IMR-90 (cell line): Measurements from ENCODE around the gene SCYGR1. TPM values are rescaled to one million over a fixed set of nuclear protein-coding genes. Genes with fewer than 3 reads are reported as not detected.

Experiments used
- ATAC-seq: fragments of 200-7000 bp; cut with Tn5 transposase; 2 replicates; pipeline ENCODE4 v1.9.1; 2020; ENCODE audit warnings: low read depth, mild to moderate bottlenecking, moderate library complexity
- BruUV-seq: library from RNA; stranded (reverse); fragments of 400-500 nt; replicated peaks from 2 replicates; lab custom pipeline; 2021; lab: Mats Ljungman, UMichigan
- CTCF ChIA-PET: fragments of 300-600 bp; formaldehyde crosslinking; extraction: SDS; loops from one replicate; lab custom pipeline; 2021; ENCODE audit warnings: antibody characterized with exemption; lab: Yijun Ruan, JAX
- POLR2A ChIA-PET: fragments of 300-600 bp; sonication (Branson Sonifier 250); formaldehyde crosslinking; loops from one replicate; lab custom pipeline; 2022; ENCODE audit warnings: antibody characterized with exemption; ENCODE audit not compliant: unreplicated experiment; lab: Charles Lee
- DNase-seq: peaks from one replicate; pipeline ENCODE4 v3.0.0; 2013
- H2AFZ ChIP-seq: replicated peaks from 2 replicates; pipeline ENCODE3; 2013; ENCODE audit warnings: low read length, mild to moderate bottlenecking; ENCODE audit not compliant: poor library complexity
- H2AK5ac ChIP-seq: 2 replicates; pipeline ENCODE4 v1.6.1; 2013; ENCODE audit warnings: low read depth, low read length, inconsistent platforms
- H2AK9ac ChIP-seq: replicated peaks from 2 replicates; pipeline ENCODE3; 2013; ENCODE audit warnings: mild to moderate bottlenecking, low read depth, low read length, moderate library complexity; ENCODE audit not compliant: poor library complexity
- H2BK120ac ChIP-seq: 2 replicates; pipeline ENCODE4 v1.6.1; 2013; ENCODE audit warnings: low read depth, low read length, inconsistent platforms
- H2BK15ac ChIP-seq: 3 replicates; pipeline ENCODE4 v1.6.1; 2013; ENCODE audit warnings: low read depth, low read length, inconsistent platforms
- H2BK20ac ChIP-seq: 2 replicates; pipeline ENCODE4 v1.6.1; 2013; ENCODE audit warnings: low read depth, mild to moderate bottlenecking, inconsistent platforms, low read length, moderate library complexity
- H2BK5ac ChIP-seq: 2 replicates; pipeline ENCODE4 v1.6.1; 2013; ENCODE audit warnings: mild to moderate bottlenecking, low read depth, low read length, inconsistent platforms; ENCODE audit not compliant: poor library complexity, severe bottlenecking
- H3K14ac ChIP-seq: replicated peaks from 2 replicates; pipeline ENCODE4 v1.6.1; 2013; ENCODE audit warnings: low read depth, low read length, inconsistent platforms
- H3K18ac ChIP-seq: 2 replicates; pipeline ENCODE4 v1.6.1; 2013; ENCODE audit warnings: low read depth, low read length, control low read depth
- H3K23ac ChIP-seq: 2 replicates; pipeline ENCODE4 v1.6.1; 2013; ENCODE audit warnings: low read depth, low read length, inconsistent platforms
- H3K27ac ChIP-seq: 2 replicates; pipeline ENCODE4 v1.5.1; 2013; ENCODE audit warnings: mild to moderate bottlenecking, control low read depth, low read length; ENCODE audit not compliant: insufficient read depth
- H3K27me3 ChIP-seq: 2 replicates; pipeline ENCODE4 v1.6.1; 2013; ENCODE audit warnings: low read length; ENCODE audit not compliant: control insufficient read depth, insufficient read depth
- H3K36me3 ChIP-seq: 2 replicates; pipeline ENCODE4 v1.6.1; 2013; ENCODE audit warnings: low read length, mixed read lengths; ENCODE audit not compliant: control insufficient read depth, insufficient read depth
- H3K4ac ChIP-seq: 2 replicates; pipeline ENCODE4 v1.6.1; 2013; ENCODE audit warnings: low read depth, low read length, inconsistent platforms
- H3K4me1 ChIP-seq: 2 replicates; pipeline ENCODE4 v1.6.1; 2013; ENCODE audit warnings: low read length, mixed read lengths; ENCODE audit not compliant: control insufficient read depth, insufficient read depth
- H3K4me2 ChIP-seq: 2 replicates; pipeline ENCODE4 v1.6.1; 2013; ENCODE audit warnings: low read depth, mild to moderate bottlenecking, control low read depth, low read length, moderate library complexity
- H3K4me3 ChIP-seq: 2 replicates; pipeline ENCODE4 v1.5.1; 2013; ENCODE audit warnings: low read depth, mild to moderate bottlenecking, control low read depth, low read length, moderate library complexity; ENCODE audit not compliant: insufficient read depth
- H3K56ac ChIP-seq: 2 replicates; pipeline ENCODE4 v1.6.1; 2013; ENCODE audit warnings: low read length, inconsistent platforms; ENCODE audit not compliant: insufficient read depth; ENCODE audit errors: extremely low read depth
- H3K79me1 ChIP-seq, 2 experiments: 2 replicates each; pipeline ENCODE4 v1.6.1; 2013; ENCODE audit warnings: low read length in 2 of 2, inconsistent platforms in 1 of 2, low read depth in 1 of 2
- H3K9ac ChIP-seq: 2 replicates; pipeline ENCODE4 v1.6.1; 2013; ENCODE audit warnings: low read depth, low read length, control low read depth
- H3K9me1 ChIP-seq: 2 replicates; pipeline ENCODE4 v1.6.1; 2013; ENCODE audit warnings: low read length, inconsistent platforms; ENCODE audit not compliant: insufficient read depth
- H3K9me3 ChIP-seq: 2 replicates; pipeline ENCODE4 v1.6.1; 2013; ENCODE audit warnings: low read length; ENCODE audit not compliant: control insufficient read depth, insufficient read depth
- H4K20me1 ChIP-seq: 2 replicates; pipeline ENCODE4 v1.6.1; 2013; ENCODE audit warnings: low read length, inconsistent platforms; ENCODE audit not compliant: insufficient read depth
- H4K5ac ChIP-seq: 2 replicates; pipeline ENCODE4 v1.6.1; 2013; ENCODE audit warnings: mild to moderate bottlenecking, low read depth, low read length, control low read depth
- H4K8ac ChIP-seq, 2 experiments: 2 replicates each; pipeline ENCODE4 v1.6.1; 2013; ENCODE audit warnings: low read depth in 2 of 2, low read length in 2 of 2, control low read depth in 1 of 2, inconsistent platforms in 1 of 2
- H4K91ac ChIP-seq: 2 replicates; pipeline ENCODE4 v1.6.1; 2013; ENCODE audit warnings: low read depth, low read length, inconsistent platforms; ENCODE audit not compliant: insufficient read depth
- CEBPB ChIP-seq: IDR thresholded peaks from 2 replicates; pipeline ENCODE4 v1.6.1; 2012; ENCODE audit warnings: low read depth, low read length, improper control_type of control experiment
- ELK1 ChIP-seq: fragments of 150-350 bp; IDR thresholded peaks from 2 replicates; pipeline ENCODE4 v1.6.1; 2016; ENCODE audit warnings: low read depth, mild to moderate bottlenecking, low read length, moderate library complexity, borderline replicate concordance
- MAFK ChIP-seq: IDR thresholded peaks from 2 replicates; pipeline ENCODE4 v1.6.1; 2012; ENCODE audit warnings: low read depth, low read length, improper control_type of control experiment
- RAD21 ChIP-seq: IDR thresholded peaks from 2 replicates; pipeline ENCODE4 v1.6.1; 2012; ENCODE audit warnings: low read length, improper control_type of control experiment
- RCOR1 ChIP-seq: IDR thresholded peaks from 2 replicates; pipeline ENCODE4 v1.6.1; 2012; ENCODE audit warnings: mild to moderate bottlenecking, low read length, improper control_type of control experiment; ENCODE audit not compliant: insufficient replicate concordance
- RFX5 ChIP-seq: IDR thresholded peaks from 2 replicates; pipeline ENCODE4 v1.8.0; 2012; ENCODE audit warnings: low read depth, mild to moderate bottlenecking, low read length, moderate library complexity
- SMC3 ChIP-seq: fragments of 150-350 bp; IDR thresholded peaks from 2 replicates; pipeline ENCODE4 v1.6.1; 2016; ENCODE audit warnings: low read depth, mild to moderate bottlenecking, antibody characterized with exemption, low read length, moderate library complexity
- USF2 ChIP-seq: fragments of 150-350 bp; IDR thresholded peaks from 2 replicates; pipeline ENCODE4 v1.6.1; 2017; ENCODE audit warnings: mild to moderate bottlenecking, antibody characterized with exemption, low read length, low read depth
- WGBS, 2 experiments: methylation state at CpG; one replicate each; pipeline versions ENCODE4 v1.1.5 to v1.1.7; 2013; ENCODE audit warnings: missing lambda C conversion rate in 2 of 2; ENCODE audit not compliant: insufficient read length in 1 of 2; ENCODE audit errors: extremely low coverage in 2 of 2; 5-methylcytosine and 5-hydroxymethylcytosine counted together
- dilution Hi-C: fragments of 300-500 bp; cut with HindIII; formaldehyde crosslinking; loops from one replicate; pipeline ENCODE4 v1.14.3; 2018; ENCODE audit warnings: low sequenced_read_pairs; ENCODE audit not compliant: unreplicated experiment
- in situ Hi-C: fragments of 300-500 bp; cut with MboI; formaldehyde crosslinking; loops from 3 replicates; pipeline ENCODE4 v1.14.3; 2019; ENCODE audit warnings: low sequenced_read_pairs, inconsistent platforms, mixed read lengths
- intact Hi-C: fragments of 100-400 bp; cut with micrococcal nuclease; formaldehyde crosslinking; loops from 2 replicates; pipeline ENCODE4 v1.10.0; 2022
- polyA plus RNA-seq, 3 experiments: library from polyadenylated mRNA; depleted of rRNA; stranded (reverse); fragments of >200 nt; gene quantifications; 2 replicates each; pipeline ENCODE4 v1.2.3, GENCODE V29; 2012; ENCODE audit warnings: low replicate concordance in 1 of 3
- total RNA-seq: library from RNA; depleted of rRNA; stranded (reverse); fragments of >200 nt; gene quantifications from 2 replicates; pipeline ENCODE4 v1.2.3, GENCODE V29; 2012

SCYGR1 gene
- total and polyA plus RNA-seq, 2 of the 4 experiments (the other 2 are of a cell fraction) = not detected

GRCh38 chr2:227386630-227387029 lies 1.1 kb downstream of the SCYGR1 start:
- Histone ChIP-seq H4K5ac (0 out of 2 replicates have a peak overlapping the region, but pooled peaks have one; percentile 16), H4K8ac (no peak overlapping the region), H3K14ac (no peak overlapping the region), H3K4me2 (no peak overlapping the region), H3K36me3 (no peaks in the 10 kb centered on the region), H3K27me3 (no peaks in the 10 kb centered on the region), H2AFZ (no peak overlapping the region), H3K27ac (no peak overlapping the region), H2AK9ac (no peak overlapping the region), H3K9ac (no peak overlapping the region), H3K79me1 (no peaks in the 10 kb centered on the region), H3K9me1 (no peaks in the 10 kb centered on the region), H3K4me3 (no peak overlapping the region), H3K56ac (no peak overlapping the region), H3K4ac (no peak overlapping the region), H2BK120ac (no peak overlapping the region), H3K4me1 (peaks cover 3% of the 10 kb centered on the region), H4K20me1 (no peaks in the 10 kb centered on the region), H3K9me3 (no peaks in the 10 kb centered on the region), H2BK5ac (no peak overlapping the region), H2AK5ac (no peak overlapping the region), H3K23ac (no peak overlapping the region), H4K91ac (no peak overlapping the region), H2BK20ac (no peak overlapping the region), H2BK15ac (no peak overlapping the region), H3K18ac (0 out of 2 replicates have a peak overlapping the region, but pooled peaks have one; percentile 4)
- in situ Hi-C loops (no loop called here), dilution Hi-C loops (no loop called here), intact Hi-C loops (no loop called here)
- ChIA-PET POLR2A (no interaction called here), CTCF (interaction anchor here (1.4 kb wide), 1 partner anchor 20 kb away, joined by 6 read pairs; no protein-coding TSS in a partner anchor)
- ATAC-seq = no peak
- WGBS, 2 experiments = no CpG with 5 or more reads among the region's 6 CpGs
- TF ChIP-seq RFX5 (no peak), RCOR1 (no peak), CEBPB (no peak), SMC3 (no peak), MAFK (no peak), ELK1 (no peak), RAD21 (no peak), USF2 (no peak)
- no peak for DNase-seq
- BruUV-seq = no TSS peak
